ENCODE results near the gene OFD1.

Gene OFD1

DNA sequence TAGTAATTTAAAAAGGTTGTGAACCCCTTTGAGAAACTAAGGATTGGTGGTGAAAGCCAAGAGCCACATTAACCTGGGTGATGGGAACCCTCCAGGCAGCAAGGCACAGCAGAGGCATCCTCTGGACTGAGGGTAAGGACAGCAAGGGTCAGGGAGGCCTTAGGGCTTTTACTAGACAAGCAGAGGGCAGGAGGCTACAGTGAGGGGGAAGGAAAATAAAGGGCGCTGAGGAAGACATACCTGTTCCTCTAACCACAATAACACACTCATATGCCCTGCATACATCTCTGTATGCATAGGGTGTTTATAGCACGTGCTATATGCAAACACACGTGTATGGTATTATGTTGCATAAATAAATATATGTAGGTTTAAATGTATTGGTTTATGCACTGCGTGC, 63.6 kb downstream of the OFD1 start:
- no peak for DNase-seq (ENCODE audit: low spot score)

DNA sequence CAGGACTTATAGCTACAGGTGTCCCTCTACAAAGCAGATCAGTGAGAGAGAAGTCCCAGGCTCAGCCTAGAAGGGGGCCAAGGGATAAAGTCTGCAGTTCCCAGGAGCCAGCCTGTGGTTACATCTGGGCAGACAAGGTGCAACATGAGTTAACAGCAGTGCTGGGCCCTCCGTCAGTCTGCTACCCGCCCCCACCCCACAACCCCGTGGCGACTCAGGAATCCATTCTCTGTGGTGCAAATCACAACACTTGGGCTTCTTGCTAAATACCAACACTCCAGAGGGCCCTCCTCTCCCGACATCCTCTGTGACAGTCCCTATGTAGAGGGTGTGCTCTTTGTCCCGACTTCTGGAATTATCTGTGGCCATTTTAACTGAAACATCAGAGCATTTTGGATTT, 68.6 kb downstream of the OFD1 start:
- no peak for DNase-seq (ENCODE audit: low spot score)

DNA sequence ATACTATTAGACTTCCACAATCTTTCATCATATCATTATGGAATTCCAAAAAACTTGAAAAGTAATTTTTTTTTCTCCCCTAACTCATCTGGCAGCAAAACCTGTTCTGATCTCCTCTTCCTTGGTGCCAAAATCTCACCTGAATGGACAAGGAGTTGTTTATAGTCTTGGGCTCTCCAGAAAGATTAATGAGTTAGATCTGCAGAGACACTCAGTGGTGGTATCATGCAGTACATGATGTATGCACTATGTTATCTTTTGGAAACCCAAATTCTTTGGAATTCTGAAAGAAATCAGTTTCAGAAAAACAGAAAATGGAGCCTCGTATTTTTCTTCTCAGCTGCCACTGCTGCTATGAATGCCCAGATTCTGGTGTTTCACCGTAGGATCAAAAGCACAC, 70.7 kb downstream of the OFD1 start:
- no peak for DNase-seq (ENCODE audit: low spot score)

DNA sequence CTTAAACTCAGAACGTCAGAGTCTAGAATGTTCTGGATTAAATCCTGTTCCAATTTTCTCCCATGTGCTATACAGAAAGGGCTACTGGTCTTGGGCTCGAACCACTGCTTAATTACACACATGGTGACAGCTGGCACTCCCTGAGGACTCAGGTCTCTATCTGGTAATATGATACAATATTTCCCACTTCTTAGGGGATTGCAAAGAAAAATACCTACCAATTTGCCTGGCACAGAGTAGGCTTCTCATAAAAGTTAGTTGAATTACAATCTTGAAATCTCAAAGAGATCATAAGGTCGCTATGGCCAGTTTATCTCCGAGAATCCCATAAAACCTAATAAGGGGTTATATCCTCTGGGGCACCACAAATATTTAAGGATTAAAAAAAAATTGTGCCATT, 73.7 kb downstream of the OFD1 start:
- no peak for DNase-seq (ENCODE audit: low spot score)

DNA sequence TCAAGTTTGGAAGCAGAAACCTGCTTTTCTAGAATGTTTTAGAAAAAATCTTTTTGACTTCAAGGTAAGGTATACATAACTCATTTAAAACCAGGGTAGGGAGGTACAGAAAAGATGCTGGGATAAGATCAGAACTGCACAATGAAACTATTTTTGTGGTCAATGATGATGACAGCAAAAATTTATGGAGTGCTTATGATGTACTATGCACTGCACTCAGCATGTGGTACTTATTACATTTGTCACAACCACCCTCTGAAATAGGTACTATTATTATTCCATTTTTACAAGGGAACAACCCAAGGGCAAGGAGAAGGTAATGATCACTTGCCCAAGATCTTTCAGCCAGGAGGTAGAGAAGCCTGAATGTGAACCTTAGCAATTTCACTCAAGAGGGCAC, 74.3 kb downstream of the OFD1 start:
- no peak for DNase-seq (ENCODE audit: low spot score)

DNA sequence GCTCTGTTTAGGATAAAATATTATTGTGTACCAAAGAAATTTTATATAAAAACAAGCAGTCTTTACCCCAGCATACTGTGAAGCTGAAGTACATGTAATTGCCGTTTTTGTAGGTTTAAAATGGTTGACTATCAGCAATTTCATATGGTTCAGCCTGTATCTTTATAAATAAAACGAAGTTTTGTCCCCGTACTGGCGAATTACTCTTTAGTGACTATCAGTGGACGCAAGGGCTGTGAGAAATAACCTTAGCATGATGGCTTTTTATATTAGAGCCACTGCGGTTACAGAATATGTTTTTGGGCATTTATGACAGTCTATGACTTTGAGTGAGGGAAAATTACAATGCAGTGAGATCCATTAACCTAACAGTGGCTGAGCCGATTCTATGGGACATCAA, 81.1 kb downstream of the OFD1 start:
- no peak for DNase-seq (ENCODE audit: low spot score)

DNA sequence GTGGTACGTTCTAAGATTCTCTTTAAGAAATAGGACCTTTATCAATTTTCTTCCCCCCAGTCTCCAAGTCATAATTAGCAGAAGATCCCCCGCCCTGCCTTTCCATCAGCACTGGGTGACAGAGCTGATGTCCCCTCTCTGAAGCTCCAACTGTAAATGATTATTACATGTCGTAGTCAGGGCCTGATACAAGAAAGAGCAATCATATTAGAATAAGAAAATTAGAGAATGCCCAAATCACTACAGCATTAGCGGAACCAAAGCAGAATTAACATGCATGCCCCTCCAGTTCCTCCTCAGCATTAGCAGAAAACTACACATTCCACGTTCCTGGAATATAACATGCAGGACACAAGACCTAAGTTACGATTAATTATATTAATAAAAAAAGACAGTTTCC, 81.6 kb downstream of the OFD1 start:
- no peak for DNase-seq (ENCODE audit: low spot score)

DNA sequence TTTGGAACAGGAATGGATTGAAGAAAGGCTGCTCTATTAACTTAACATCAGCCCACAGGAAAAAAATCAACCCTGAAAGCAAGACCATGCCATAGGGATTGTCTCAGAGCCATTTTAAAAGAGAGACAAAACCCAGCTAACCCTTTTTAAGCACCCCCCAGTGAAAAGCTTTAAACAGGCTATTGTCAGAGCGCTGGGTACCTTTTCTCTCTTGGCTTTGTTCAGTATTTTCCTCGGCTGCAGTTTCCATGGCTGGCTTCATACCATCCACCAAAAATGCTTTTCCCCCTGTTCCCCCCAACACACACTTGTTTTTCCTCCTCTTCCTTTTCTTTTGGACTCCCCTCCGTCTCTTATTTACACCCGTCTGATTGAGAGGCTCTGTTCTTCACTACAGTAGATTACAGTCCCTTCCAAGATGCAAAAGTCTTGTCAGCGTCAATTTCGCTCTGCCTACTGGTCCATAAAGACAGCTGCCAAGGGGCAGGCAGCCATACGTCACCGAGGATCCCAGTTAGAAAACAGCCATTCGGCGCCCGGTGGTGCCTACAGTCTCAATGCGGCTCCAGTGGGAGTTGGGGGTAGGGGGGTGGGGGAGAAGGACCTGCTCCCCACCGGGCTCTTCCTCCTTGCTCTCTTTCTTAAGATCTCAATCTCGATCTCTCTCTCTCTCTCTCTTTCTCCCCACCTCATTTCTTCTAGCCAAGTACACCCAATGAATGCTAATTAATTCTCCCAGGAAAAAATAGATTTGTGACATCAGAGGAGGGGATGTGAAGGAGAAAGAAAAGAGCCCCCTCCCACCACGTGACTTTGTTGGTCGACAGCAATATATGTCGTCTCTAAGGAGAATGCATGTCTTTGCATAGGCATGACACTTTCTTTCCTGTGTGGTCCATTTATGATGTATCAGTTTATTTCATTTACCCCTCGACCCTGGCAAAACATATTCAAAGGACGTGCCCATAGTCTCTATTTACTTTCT, 82.4 kb downstream of the OFD1 start, which contains the start of gene GPM6B:
Gene GPM6B, minus strand, starts transcription at position 451 of the 985 bp plus-strand sequence. Its CDS starts 189 bp downstream, at position 262.
- no peak for DNase-seq (ENCODE audit: low spot score)

All from AG20443 (cell line).